Stimulated activated CD8-positive, alpha-beta memory T cell treated with anti-CD3 and anti-CD28 coated beads, Interleukin-12 subunit alpha, Interleukin-12 subunit beta, amount 100 ng/mL, for 24 hours (primary cell): ENCODE results near the gene KTI12.
A peak's percentile ranks its signal among the peaks of the same experiment; 100 is the strongest.
"Not testable (repeated sequence)": the region's sequence is repeated elsewhere in the genome, so short reads cannot be mapped to it uniquely, and the experiment has no call there.

Experiments used
- DNase-seq: peaks from one replicate; pipeline ENCODE4 v3.0.0-alpha.2; 2020; ENCODE audit errors: extremely low read depth

The KTI12 gene

GRCh38 chr1:52033190-52034049 is at the start of gene KTI12:
KTI12 (minus strand) TSS chr1:52033810; CDS start chr1:52033761, 49 bp downstream.
- peak; percentile 63 for DNase-seq

- DNase-seq, result no peak
Observed at GRCh38 chr1:52080014-52080415, 46.4 kb upstream of the KTI12 start.

GRCh38 chr1:52077277-52077676 is 43.7 kb upstream of the KTI12 start:
- not testable (repeated sequence) for DNase-seq

- DNase-seq, result no peak
Observed at GRCh38 chr1:52072291-52072690, 38.7 kb upstream of the KTI12 start.

GRCh38 chr1:52070704-52071103 is 37.1 kb upstream of the KTI12 start:
- no peak for DNase-seq

GRCh38 chr1:52063192-52063591 is 29.6 kb upstream of the KTI12 start:
- no peak for DNase-seq

GRCh38 chr1:52060822-52061221 is 27.2 kb upstream of the KTI12 start:
- no peak for DNase-seq

GRCh38 chr1:52059888-52060287 is 26.3 kb upstream of the KTI12 start:
- no peak for DNase-seq

GRCh38 chr1:52059321-52059720 is 25.7 kb upstream of the KTI12 start:
- DNase-seq, result no peak

- DNase-seq, result no peak
Observed at GRCh38 chr1:52057876-52058415, 24.3 kb upstream of the KTI12 start.

- no peak for DNase-seq
Observed at GRCh38 chr1:52057255-52057654, 23.6 kb upstream of the KTI12 start.

- DNase-seq, result no peak
Observed at GRCh38 chr1:52056937-52057231, 23.3 kb upstream of the KTI12 start.

- peak; percentile 89 for DNase-seq
Observed at GRCh38 chr1:52056163-52056936, 22.7 kb upstream of the KTI12 start, which contains the start of gene BTF3L4. BTF3L4 (plus strand) TSS chr1:52056295; CDS start chr1:52059848, 3,553 bp downstream.

- DNase-seq, result no peak
Observed at GRCh38 chr1:52055866-52056162, 22.2 kb upstream of the KTI12 start.

- peak; percentile 41 for DNase-seq
Observed at GRCh38 chr1:52055066-52055865, 21.7 kb upstream of the KTI12 start, which contains the start of gene TXNDC12. TXNDC12 (minus strand) TSS chr1:52055191; CDS start chr1:52055096, 95 bp downstream.

- DNase-seq, result no peak
Observed at GRCh38 chr1:52054496-52055065, 21.0 kb upstream of the KTI12 start.

- DNase-seq, result no peak
Observed at GRCh38 chr1:52053862-52054261, 20.3 kb upstream of the KTI12 start.

GRCh38 chr1:52049337-52049736 is 15.7 kb upstream of the KTI12 start:
- not testable (repeated sequence) for DNase-seq

GRCh38 chr1:52045666-52046195 is 12.1 kb upstream of the KTI12 start:
- DNase-seq, result not testable (repeated sequence)

GRCh38 chr1:52045236-52045635 is 11.6 kb upstream of the KTI12 start:
- no peak for DNase-seq

GRCh38 chr1:52041551-52042185 is 8.1 kb upstream of the KTI12 start:
- no peak for DNase-seq
